SU-DHL-6 (cell line): ENCODE results near the gene SRCAP.

Source experiments
- CTCF ChIP-seq: fragments of 200-600 bp; sonication (generic); IDR thresholded peaks from one replicate; pipeline ENCODE4 v1.5.1; 2017; ENCODE audit warnings: antibody characterized with exemption, mild to moderate bottlenecking, low read length, moderate library complexity; ENCODE audit not compliant: insufficient read depth, poor library complexity, severe bottlenecking
- EZH2phosphoT487 ChIP-seq: fragments of 200-600 bp; sonication (generic), shearing (Covaris generic); conservative IDR thresholded peaks from 2 replicates; pipeline ENCODE4 v1.6.1; 2018; ENCODE audit warnings: mild to moderate bottlenecking, antibody characterized with exemption, low read length, moderate library complexity, mixed read lengths

- TF ChIP-seq CTCF, result no peak
- no peak for TF ChIP-seq EZH2phosphoT487
Measured at GRCh38 chr16:30766933-30767284, 67.9 kb downstream of the SRCAP start.
